GF-D8 (cell line): ENCODE results near the gene TEX2.

Experiments
- DNase-seq: peaks from one replicate; lab custom pipeline; 2025; lab: John Stamatoyannopoulos, UW

TEX2 gene

GRCh38 chr17:64157669-64158180 is 105.3 kb downstream of the TEX2 start:
- DNase-seq: no peak

GRCh38 chr17:64156670-64157069 is 106.4 kb downstream of the TEX2 start:
- no peak for DNase-seq

- DNase-seq: no peak
Measured at GRCh38 chr17:64155751-64156544, 107.1 kb downstream of the TEX2 start.

GRCh38 chr17:64155129-64155528 is 107.9 kb downstream of the TEX2 start:
- no peak for DNase-seq

GRCh38 chr17:64154717-64155116 is 108.3 kb downstream of the TEX2 start:
- no peak for DNase-seq

GRCh38 chr17:64154313-64154695 is 108.8 kb downstream of the TEX2 start:
- no peak for DNase-seq

GRCh38 chr17:64153565-64154312 is 109.3 kb downstream of the TEX2 start:
- DNase-seq: no peak

- no peak for DNase-seq
Measured at GRCh38 chr17:64152428-64153125, 110.5 kb downstream of the TEX2 start.

GRCh38 chr17:64151016-64151368 is 112.1 kb downstream of the TEX2 start:
- DNase-seq: no peak

- DNase-seq: peak; percentile 7
Measured at GRCh38 chr17:64150237-64151015, 112.6 kb downstream of the TEX2 start.

- DNase-seq: no peak
Measured at GRCh38 chr17:64149196-64149595, 113.9 kb downstream of the TEX2 start.

GRCh38 chr17:64148699-64149098 is 114.4 kb downstream of the TEX2 start:
- peak; percentile 23 for DNase-seq

GRCh38 chr17:64148017-64148631 is 114.9 kb downstream of the TEX2 start:
- DNase-seq: no peak

GRCh38 chr17:64147110-64148016 is 115.7 kb downstream of the TEX2 start:
- DNase-seq: no peak

- DNase-seq: no peak
Measured at GRCh38 chr17:64146418-64147109, 116.5 kb downstream of the TEX2 start.

- peak; percentile 98 for DNase-seq
Measured at GRCh38 chr17:64145751-64146417, 117.2 kb downstream of the TEX2 start.

- DNase-seq: no peak
Measured at GRCh38 chr17:64145375-64145750, 117.7 kb downstream of the TEX2 start.

- no peak for DNase-seq
Measured at GRCh38 chr17:64139542-64139941, 123.5 kb downstream of the TEX2 start.

- no peak for DNase-seq
Measured at GRCh38 chr17:64138441-64138840, 124.6 kb downstream of the TEX2 start.
